Keratinocyte (primary cell): ENCODE data around the gene IRF7. TPM values are rescaled to one million over a fixed set of nuclear protein-coding genes. Genes with fewer than 3 reads are reported as not detected.

ENCODE experiments used
- DNase-seq: peaks from one replicate; pipeline ENCODE4 v3.0.0-alpha.2; 2011; ENCODE audit warnings: low read depth, missing footprints, low spot score
- FAIRE-seq: peaks from 2 replicates; lab custom pipeline; 2011; peaks lifted over from hg19 to GRCh38; lab: Jason Lieb, UNC
- H2AFZ ChIP-seq: 2 replicates; pipeline ENCODE4 v1.6.0; 2012; ENCODE audit warnings: low read length, control low read depth, inconsistent platforms; ENCODE audit not compliant: control insufficient read depth
- H3K27ac ChIP-seq: 2 replicates; pipeline ENCODE4 v1.5.1; 2011; ENCODE audit warnings: low read length; ENCODE audit not compliant: control insufficient read depth, insufficient read depth
- H3K27me3 ChIP-seq: 3 replicates; pipeline ENCODE4 v1.6.0; 2011; ENCODE audit warnings: low read length; ENCODE audit not compliant: control insufficient read depth, insufficient read depth; ENCODE audit errors: extremely low read depth
- H3K36me3 ChIP-seq, 2 experiments: 2 replicates in 1 of 2; 3 replicates in 1 of 2; pipeline ENCODE4 v1.5.1; 2011; ENCODE audit warnings: low read length in 2 of 2, mild to moderate bottlenecking in 1 of 2; ENCODE audit not compliant: control insufficient read depth in 2 of 2, insufficient read depth in 2 of 2; ENCODE audit errors: extremely low read depth in 1 of 2
- H3K4me1 ChIP-seq: 3 replicates; pipeline ENCODE4 v1.5.1; 2011; ENCODE audit warnings: low read length; ENCODE audit not compliant: control insufficient read depth, insufficient read depth; ENCODE audit errors: extremely low read depth
- H3K4me2 ChIP-seq: 3 replicates; pipeline ENCODE4 v1.6.0; 2011; ENCODE audit warnings: low read depth, low read length; ENCODE audit not compliant: control insufficient read depth, insufficient read depth; ENCODE audit errors: extremely low read depth
- H3K4me3 ChIP-seq, 3 experiments: fragments of 200-600 bp in 1 of 3; sonication (generic) in 1 of 3; 2 replicates in 2 of 3; 3 replicates in 1 of 3; pipeline ENCODE4 v1.5.1; 2011 to 2016; ENCODE audit warnings: low read length in 3 of 3, mild to moderate bottlenecking in 3 of 3, control low read depth in 2 of 3, inconsistent platforms in 1 of 3, low read depth in 1 of 3, mixed read lengths in 1 of 3, mixed run types in 1 of 3, moderate library complexity in 1 of 3; ENCODE audit not compliant: control insufficient read depth in 2 of 3, insufficient read depth in 2 of 3; ENCODE audit errors: extremely low read depth in 1 of 3
- H3K79me2 ChIP-seq: 2 replicates; pipeline ENCODE4 v1.6.0; 2012; ENCODE audit warnings: low read length; ENCODE audit not compliant: control insufficient read depth, insufficient read depth
- H3K9ac ChIP-seq: 3 replicates; pipeline ENCODE4 v1.6.0; 2011; ENCODE audit warnings: low read length; ENCODE audit not compliant: control insufficient read depth, insufficient read depth; ENCODE audit errors: extremely low read depth
- H3K9me1 ChIP-seq: 3 replicates; pipeline ENCODE4 v1.6.0; 2011; ENCODE audit warnings: low read length; ENCODE audit not compliant: control insufficient read depth, insufficient read depth; ENCODE audit errors: extremely low read depth
- H3K9me3 ChIP-seq: 2 replicates; pipeline ENCODE4 v1.5.1; 2012; ENCODE audit warnings: low read depth, low read length; ENCODE audit not compliant: control insufficient read depth
- H4K20me1 ChIP-seq: 3 replicates; pipeline ENCODE4 v1.6.0; 2011; ENCODE audit warnings: low read length; ENCODE audit not compliant: control insufficient read depth, insufficient read depth; ENCODE audit errors: extremely low read depth
- EZH2 ChIP-seq: IDR thresholded peaks from one replicate; pipeline ENCODE4 v1.6.1; 2012; ENCODE audit warnings: inconsistent platforms, mild to moderate bottlenecking, low read length, moderate library complexity
- dilution Hi-C: fragments of 300-500 bp; cut with MboI; formaldehyde crosslinking; loops from one replicate; pipeline ENCODE4 v1.7.0; 2020; ENCODE audit warnings: low sequenced_read_pairs; ENCODE audit not compliant: extremely low pct_ligation_motif_present
- polyA plus RNA-seq, 5 experiments: library from polyadenylated mRNA; depleted of rRNA in 3 of 5; stranded (reverse) in 3 of 5; stranded (forward) in 1 of 5; unstranded in 1 of 5; fragments of >200 nt; gene quantifications; 1 replicate in 1 of 5; 2 replicates in 3 of 5; 3 replicates in 1 of 5; pipeline versions ENCODE4 v1.2.1 to v1.2.3, GENCODE V29; 2011 to 2012; ENCODE audit warnings: missing spikeins in 2 of 5, low read depth in 1 of 5, low replicate concordance in 1 of 5
- TF ChIP-seq, protein P1 (sequence below), 3 experiments: IDR thresholded peaks in 1 of 3; conservative IDR thresholded peaks in 1 of 3; optimal IDR thresholded peaks in 1 of 3; 2 replicates in 2 of 3; 3 replicates in 1 of 3; pipeline versions ENCODE3 to v1.5.1; 2011; ENCODE audit warnings: low read length in 3 of 3, mild to moderate bottlenecking in 3 of 3, moderate library complexity in 2 of 3, control low read depth in 1 of 3, inconsistent platforms in 1 of 3; ENCODE audit not compliant: insufficient read depth in 2 of 3; ENCODE audit errors: extremely low read depth in 1 of 3

IRF7 gene
- polyA plus RNA-seq, 1 donor (not counting 4 experiments of a cell fraction or from before 2014, with no cell fraction given) = 7.1 TPM

GRCh38 chr11:636511-637332, 21.0 kb upstream of the IRF7 start, which contains the start of gene DRD4:
TSS of gene DRD4 (plus strand) at chr11:637269. CDS start at chr11:637305, 36 bp downstream.
- TF ChIP-seq, protein P1, sequence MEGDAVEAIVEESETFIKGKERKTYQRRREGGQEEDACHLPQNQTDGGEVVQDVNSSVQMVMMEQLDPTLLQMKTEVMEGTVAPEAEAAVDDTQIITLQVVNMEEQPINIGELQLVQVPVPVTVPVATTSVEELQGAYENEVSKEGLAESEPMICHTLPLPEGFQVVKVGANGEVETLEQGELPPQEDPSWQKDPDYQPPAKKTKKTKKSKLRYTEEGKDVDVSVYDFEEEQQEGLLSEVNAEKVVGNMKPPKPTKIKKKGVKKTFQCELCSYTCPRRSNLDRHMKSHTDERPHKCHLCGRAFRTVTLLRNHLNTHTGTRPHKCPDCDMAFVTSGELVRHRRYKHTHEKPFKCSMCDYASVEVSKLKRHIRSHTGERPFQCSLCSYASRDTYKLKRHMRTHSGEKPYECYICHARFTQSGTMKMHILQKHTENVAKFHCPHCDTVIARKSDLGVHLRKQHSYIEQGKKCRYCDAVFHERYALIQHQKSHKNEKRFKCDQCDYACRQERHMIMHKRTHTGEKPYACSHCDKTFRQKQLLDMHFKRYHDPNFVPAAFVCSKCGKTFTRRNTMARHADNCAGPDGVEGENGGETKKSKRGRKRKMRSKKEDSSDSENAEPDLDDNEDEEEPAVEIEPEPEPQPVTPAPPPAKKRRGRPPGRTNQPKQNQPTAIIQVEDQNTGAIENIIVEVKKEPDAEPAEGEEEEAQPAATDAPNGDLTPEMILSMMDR (optimal IDR thresholded peaks at IDR 0.05 in 1 of 3, IDR thresholded peaks at IDR 0.05 in 1 of 3, conservative IDR thresholded peaks at IDR 0.05 in 1 of 3; ENCODE audit: extremely low read depth in 1 of 3, insufficient read depth in 2 of 3, low read length in 3 of 3) = no peak
- peak; percentile 52 for TF ChIP-seq EZH2
- H3K9me3 ChIP-seq = no peaks in the 10 kb centered on the region
- H3K79me2 ChIP-seq = no peaks in the 10 kb centered on the region
- H3K4me2 ChIP-seq = no peak within 1 kb of the TSS
- DNase-seq = no peak
- no peaks in the 10 kb centered on the region for H3K9me1 ChIP-seq
- no peak within 1 kb of the TSS for H3K9ac ChIP-seq
- peaks cover 28% of the 10 kb centered on the region for H3K27me3 ChIP-seq
- no peak for FAIRE-seq
- H4K20me1 ChIP-seq = no peaks in the 10 kb centered on the region
- H3K27ac ChIP-seq = no peak within 1 kb of the TSS
- H3K4me1 ChIP-seq = no peaks in the 10 kb centered on the region
- dilution Hi-C loops = no loop called here
- H3K36me3 ChIP-seq = peaks cover 0 to 3% of the 10 kb centered on the region in 2 experiments
- no peak within 1 kb of the TSS for H3K4me3 ChIP-seq
- no peak within 1 kb of the TSS for H2AFZ ChIP-seq

DNA sequence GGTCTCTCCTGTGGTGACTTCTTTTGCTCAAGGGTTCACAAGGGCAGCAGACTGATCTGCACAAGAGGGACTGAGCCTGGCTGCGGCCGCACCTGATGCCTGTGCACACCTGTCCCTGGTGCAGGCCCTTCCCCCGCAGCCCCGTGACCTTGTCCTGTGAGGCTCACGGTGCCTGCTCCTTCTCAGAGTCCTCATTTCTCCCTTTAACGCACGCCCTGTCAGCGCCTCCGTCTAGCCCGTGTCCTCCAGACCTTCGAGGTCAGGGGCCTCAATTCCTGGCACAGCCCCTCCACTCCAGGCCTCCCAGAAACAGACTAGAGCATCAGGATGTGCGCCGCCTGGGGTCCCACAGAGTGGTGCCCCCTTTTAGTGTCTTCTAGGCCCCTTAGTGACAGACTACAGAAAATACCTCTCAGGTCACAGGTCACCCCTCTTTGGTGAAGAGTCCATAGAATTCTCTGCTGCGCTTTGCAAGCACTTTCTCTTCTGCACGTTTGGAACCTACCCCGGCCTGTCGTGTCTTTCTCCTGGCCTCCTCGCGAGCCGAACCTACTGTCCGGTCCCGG, 20.3 kb upstream of the IRF7 start:
- Histone ChIP-seq H3K36me3 (peaks cover 0 to 3% of the 10 kb centered on the region in 2 experiments), H3K4me2 (no peak overlapping the region), H3K9ac (no peak overlapping the region), H3K4me3 (no peak overlapping the region), H3K27me3 (peaks cover 28% of the 10 kb centered on the region), H3K9me3 (no peaks in the 10 kb centered on the region), H3K9me1 (no peaks in the 10 kb centered on the region), H4K20me1 (no peaks in the 10 kb centered on the region), H3K27ac (no peak overlapping the region), H3K4me1 (no peaks in the 10 kb centered on the region), H2AFZ (no peak overlapping the region), H3K79me2 (no peaks in the 10 kb centered on the region)
- TF ChIP-seq, protein P1 (optimal IDR thresholded peaks at IDR 0.05 in 1 of 3, IDR thresholded peaks at IDR 0.05 in 1 of 3, conservative IDR thresholded peaks at IDR 0.05 in 1 of 3; ENCODE audit: extremely low read depth in 1 of 3, insufficient read depth in 2 of 3, low read length in 3 of 3) = no peak
- no peak for TF ChIP-seq EZH2
- FAIRE-seq (no peak), DNase-seq (no peak)
- dilution Hi-C loops = no loop called here
